ENCODE data around the gene XPO5.
"Not testable (repeated sequence)": the region's sequence is repeated elsewhere in the genome, so short reads cannot be mapped to it uniquely, and the experiment has no call there.

Gene XPO5

DNA sequence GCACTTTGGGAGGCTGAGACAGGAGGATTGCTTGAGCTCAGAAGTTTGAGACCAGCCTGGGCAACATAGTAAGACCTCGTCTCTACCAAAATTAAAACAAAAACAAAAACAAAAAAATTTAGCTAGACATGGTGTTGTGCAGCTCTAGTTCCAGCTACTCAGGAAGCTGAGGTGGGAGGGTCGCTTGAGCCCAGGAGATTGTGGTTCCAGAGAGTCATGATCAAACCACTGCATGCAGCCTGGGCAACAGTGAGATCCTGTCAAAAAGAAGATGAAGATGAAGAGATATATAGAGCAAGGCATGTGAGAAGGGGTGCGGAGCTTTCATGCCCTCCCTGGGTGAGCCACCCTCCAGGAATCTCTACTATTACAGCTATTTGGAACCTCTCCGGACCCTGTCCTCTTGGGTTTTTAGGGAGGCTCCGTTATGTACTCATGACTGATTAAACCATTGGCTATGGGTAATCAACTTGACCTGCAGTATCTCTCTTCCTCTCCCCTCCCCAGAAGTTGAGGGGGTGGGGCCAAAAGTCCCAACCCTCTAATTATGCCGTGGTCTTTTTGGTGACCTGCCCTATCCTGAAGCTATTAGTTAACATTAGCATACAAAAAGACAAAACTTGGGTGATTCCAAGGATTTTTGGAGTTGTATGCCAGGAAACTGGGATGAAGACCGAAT, 9.2 kb upstream of the XPO5 start:
- no peak for DNase-seq (ENCODE audit: low read depth in 3 of 3)

DNA sequence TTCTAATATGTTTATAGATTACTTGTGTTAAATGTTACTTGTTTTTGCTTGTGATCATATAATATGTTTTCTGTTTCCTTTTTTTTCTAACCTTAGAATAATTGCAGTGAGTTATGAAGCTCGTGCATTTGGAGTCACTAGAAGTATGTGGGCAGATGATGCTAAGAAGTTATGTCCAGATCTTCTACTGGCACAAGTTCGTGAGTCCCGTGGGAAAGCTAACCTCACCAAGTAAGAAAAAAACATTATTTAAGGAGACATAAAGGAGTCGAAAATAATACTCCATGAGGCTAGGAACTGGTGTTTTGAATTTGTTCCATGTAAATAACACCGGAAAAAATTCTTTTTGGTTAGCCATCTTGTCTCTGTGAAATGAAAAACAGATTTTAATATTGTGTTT, 7.1 kb upstream of the XPO5 start:
- DNase-seq (ENCODE audit: low read depth in 3 of 3) = no peak

DNA sequence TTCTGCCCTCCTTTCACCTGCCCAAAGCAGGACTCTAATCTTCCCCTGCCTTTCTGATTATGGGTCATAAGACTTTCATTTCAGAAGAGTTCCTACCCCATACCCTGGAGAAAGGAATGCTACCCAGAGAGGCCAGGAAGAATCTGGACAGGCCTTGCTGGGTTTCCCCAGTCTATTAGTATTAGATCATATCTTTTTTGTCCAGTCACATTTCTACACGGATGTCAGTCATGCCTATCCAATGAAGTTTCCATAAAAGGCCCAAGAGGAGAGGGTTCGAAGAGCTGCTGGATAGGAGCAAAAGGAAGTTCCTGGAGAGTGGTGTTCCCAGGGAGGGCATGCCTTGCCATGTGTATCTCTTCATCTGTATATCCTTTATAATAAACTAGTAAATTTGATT, 3.3 kb upstream of the XPO5 start:
- DNase-seq (ENCODE audit: low read depth in 3 of 3) = no peak

DNA sequence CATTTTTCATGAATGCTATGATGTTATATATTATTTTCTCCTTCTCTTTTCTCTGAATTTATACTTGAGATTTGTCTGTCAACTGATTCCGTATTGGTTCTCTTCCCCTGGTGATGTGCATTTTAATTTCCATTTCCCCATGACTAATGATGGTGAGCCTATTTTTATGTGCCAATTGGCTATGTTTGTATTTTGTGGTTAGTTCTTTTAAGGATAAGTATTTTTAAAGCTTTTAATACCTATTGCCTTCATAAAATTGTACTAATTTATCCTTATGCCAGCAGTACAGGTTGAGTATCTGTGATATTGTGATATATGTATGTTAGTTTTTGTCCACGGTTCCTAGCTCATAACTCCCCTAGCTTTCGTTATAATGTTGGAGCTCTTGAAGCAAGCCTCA, 2.9 kb upstream of the XPO5 start:
- DNase-seq (ENCODE audit: low read depth in 3 of 3) = no peak

DNA sequence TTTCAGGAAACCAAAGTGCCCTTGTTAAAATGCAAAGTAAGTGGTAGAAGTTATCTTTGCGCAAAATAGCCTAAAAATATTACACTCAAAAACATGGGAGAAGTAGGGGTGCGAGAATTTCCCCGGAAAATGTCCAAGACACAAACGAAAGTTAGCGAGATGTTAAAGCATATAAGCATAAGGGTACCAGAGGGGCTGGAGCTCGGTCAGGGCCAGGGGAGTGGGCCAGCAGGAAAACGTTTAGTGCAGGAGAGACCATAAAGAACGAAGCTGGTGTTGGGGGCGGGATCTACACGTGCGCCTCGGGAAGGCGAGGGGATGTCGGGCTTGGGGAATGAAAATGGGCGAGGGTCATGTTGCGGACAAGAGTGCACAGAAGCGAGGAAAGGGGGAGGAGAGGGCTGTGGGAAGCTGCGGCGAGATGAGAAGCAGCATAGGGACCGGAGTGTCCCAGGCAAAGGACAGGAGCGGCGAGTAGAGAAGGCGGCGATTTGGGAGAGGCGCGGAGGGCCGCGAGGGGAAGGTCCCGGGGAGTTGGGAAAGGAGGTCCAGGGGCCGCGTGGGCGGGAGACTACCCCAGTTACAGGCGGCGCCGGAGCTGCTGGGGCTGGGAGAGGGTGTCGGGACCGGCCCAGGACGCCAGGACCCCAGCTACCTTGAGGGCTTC, 600 bp downstream of the XPO5 start:
- DNase-seq (ENCODE audit: low read depth in 3 of 3) = no peak

DNA sequence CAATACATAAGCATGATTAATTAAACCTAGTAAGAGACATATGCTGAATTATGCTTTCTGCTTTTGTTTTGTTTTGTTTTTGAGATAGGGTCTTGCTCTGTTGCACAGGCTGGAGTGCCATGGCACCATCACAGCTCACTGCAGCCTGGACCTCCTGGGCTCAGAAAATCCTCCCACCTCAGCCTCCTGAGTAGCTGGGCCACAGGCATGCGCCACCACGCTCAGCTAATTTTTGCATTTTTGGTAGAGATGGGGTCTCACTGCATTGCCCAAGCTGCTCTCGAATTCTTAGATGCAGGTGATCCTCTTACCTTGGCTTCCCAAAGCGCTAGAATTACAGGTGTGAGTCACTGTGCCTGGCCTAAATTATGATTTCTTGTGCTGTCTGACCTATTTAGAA, 3.8 kb downstream of the XPO5 start:
- DNase-seq (ENCODE audit: low read depth in 3 of 3) = no peak

DNA sequence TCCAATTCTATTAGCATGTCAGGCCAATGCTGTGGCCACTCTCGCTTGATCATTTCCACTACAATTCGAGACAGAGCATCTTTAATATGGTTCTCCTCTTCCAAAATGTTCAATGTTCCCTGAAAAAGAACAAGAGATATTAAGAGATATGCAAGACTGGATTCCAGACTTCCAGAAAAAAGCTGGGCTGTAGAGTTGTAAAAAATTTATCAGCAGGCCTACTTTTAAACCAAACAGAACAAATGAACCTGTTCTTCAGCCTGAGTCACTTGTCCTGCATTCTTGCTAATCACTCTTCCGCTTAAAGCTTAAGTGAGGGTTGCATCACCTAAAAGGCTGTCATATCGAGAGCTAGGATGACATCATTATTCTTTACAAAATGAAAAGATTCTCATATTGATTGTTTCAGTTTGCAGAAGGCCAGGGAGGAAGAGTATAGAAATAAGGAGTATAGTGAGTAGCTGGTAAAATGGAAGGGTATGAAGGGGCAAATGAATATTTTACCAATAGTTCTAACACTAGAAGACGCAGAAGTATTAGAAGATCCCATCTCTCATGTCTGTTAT, 4.9 kb downstream of the XPO5 start:
- no peak for DNase-seq (ENCODE audit: low read depth in 3 of 3)

DNA sequence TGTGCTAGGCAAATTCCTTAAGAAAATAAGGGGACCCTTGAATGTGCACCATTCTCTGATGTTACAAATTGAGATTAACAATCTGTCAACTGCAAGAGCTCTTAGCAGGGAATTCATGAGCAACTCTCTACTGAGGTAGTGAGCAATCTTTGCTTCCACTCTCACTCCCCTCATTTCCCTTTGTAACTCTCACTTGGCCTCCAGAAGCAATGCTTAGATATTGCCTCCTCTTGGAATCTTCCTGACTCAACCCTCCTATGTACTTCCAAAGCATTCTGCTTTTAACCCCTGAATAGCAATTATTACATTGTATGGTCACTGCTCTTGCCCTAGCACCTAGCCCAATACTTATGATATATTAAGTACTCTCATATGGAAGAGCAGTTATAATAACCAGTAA, 16.5 kb downstream of the XPO5 start:
- no peak for DNase-seq (ENCODE audit: low read depth in 3 of 3)

DNA sequence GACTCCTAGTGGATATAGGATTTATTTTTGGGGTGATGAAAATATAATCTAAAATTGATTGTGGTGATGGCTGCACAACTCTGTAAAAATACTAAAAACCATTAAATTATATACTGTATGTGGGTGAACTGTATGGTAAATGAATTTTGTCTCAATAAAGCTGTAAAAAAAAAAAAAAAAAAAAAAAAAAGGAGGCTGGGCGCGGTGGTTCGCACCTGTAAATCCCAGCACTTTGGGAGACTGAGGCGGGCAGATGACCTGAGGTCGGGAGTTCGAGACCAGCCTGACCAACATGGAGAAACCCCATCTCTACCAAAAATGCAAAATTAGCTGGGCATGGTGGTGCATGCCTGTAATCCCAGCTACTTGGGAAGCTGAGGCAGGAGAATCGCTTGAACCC, 18.2 kb downstream of the XPO5 start:
- not testable (repeated sequence) for DNase-seq (ENCODE audit: low read depth in 3 of 3)

DNA sequence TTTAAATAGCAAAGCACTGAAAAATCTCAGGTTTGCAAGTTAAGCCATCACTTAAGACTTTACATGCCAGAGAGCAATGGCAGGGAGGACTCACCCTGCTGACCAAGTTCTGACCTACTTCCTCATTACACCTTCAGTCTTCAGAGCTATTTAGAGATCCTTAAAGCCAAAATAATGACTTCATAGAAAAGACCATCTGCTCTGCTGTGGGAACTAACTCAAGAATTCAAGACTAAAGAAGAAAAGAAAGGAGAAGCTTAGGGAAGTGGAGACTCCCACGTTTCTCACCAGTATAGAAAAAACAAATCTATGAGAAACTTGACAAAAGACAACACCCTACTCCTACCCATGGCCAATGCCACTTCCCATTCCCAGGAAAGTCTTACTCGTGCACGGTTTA, 28.6 kb downstream of the XPO5 start:
- DNase-seq (ENCODE audit: low read depth in 3 of 3) = no peak

DNA sequence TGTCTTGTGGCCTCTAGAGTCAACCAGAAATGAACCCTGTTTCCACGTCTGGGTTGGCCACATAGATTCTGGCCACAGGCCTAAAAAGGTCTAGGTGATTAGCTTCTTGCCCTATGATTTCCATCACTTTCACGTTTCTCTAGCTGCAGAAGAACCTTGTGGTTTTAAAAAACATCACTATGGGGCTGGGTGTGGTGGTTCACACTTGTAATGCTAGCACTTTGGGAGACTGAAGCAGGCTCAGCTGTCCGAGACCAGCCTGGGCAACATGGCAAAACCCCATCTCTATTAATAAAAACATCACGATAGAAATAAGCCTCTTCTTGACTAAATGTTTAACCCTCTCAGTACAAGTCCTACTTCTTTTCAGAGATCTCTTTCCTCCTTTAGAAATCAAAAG, 31.4 kb downstream of the XPO5 start:
- no peak for DNase-seq (ENCODE audit: low read depth in 3 of 3)

DNA sequence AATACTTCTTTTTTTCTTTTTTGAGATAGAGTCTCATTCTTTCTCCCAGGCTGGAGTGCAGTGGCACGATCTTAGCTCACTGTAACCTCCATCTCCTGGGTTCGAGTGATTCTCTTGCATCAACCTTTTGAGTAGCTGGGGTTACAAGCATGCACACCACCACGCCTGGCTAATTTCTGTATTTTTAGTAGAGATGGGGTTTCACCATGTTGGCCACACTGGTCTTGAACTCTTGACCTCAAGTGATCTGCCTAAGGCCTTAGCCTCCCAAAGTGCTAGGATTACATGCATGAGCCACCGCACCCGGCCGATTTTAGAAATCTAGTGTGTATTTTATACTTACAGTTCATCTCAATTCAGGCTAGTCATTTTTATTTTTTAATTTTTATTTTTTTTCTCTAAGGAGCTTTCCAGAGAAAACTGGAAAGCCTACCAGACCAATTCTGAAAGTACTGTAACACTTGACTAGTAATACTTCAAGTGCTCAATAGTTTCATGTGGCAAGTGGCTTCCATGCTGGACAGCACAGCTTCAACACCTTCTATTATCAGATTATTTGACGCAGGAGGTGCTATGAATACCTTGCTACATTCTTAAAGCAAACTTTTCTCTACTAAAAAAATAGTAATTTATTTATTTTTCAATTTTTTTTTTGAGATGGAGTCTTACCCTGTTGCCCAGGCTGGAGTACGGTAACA, 33.9 kb downstream of the XPO5 start:
- DNase-seq (ENCODE audit: low read depth in 3 of 3) = no peak

DNA sequence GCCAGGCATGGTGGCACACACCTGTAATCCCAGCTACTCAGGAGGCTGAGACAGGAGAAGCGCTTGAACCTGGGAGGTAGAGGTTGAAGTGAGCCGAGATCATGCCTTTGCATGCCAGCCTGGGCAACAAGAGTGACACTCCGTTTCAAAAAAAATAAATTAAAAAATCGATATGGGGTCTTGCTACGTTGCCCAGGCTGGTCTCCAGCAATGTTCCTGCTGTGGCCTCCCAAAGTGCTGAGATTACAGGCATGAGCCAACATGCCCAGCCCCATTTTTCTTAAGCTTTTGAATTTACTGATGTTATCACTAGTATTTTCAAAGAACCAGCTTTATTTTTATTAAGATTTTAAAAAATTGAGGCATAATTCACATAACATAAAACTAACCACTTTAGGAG, 35.3 kb downstream of the XPO5 start:
- DNase-seq (ENCODE audit: low read depth in 3 of 3) = no peak

DNA sequence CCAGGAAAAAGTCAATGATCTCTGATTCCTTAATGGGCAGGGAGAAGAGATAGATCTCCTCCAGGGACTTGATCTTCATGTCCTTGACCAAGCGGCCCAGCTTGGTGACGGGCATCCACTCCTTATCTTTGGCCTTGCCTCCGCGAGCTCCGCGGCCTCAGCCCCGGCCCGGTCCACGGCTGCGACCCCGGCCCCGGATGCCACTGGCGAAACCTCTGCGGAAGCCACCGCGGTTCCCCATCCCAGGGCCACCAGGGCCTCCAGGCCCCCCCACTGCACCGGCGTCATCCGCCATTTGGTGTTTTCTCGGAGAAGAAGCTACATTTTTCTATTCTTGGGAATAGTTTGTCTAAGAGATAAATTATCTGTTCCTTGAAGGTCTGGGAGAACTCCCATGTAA, 36.4 kb downstream of the XPO5 start:
- DNase-seq (ENCODE audit: low read depth in 3 of 3) = not testable (repeated sequence)

DNA sequence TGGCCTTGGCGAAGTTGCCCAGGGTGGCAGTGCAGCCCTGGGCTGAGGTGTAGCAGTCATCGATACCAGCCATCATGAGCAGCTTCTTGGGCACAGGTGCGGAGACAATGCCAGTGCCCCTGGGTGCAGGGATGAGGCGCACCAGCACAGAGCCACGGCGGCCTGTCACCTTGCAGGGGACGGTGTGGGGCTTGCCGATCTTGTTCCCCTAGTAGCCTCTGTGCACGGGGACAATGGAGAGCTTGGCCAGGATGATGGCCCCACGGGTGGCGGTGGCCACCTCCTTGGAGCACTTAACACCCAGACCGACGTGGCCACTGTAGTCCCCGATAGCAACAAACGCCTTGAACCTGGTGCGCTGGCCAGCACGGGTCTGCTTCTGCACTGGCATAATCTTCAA, 36.9 kb downstream of the XPO5 start:
- not testable (repeated sequence) for DNase-seq (ENCODE audit: low read depth in 3 of 3)

DNA sequence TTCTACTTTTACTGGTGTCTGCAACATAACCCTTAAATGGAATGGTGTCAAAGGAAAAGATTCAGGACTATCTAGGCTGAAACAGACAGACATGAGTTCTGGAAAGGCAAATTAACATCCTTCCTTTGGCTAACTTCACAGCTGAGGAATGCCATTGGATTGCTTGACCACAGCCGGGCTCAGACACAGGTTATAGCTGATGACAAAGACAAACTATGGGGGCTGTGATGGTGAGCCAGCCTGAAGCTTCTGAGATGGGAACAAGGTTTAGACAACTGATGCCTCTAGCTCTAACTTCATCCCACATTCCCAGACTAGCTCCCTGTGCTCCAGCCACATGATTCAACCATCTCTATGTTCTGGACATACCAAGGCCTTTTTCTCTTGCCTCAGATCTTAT, 43.6 kb downstream of the XPO5 start:
- DNase-seq (ENCODE audit: low read depth in 3 of 3) = no peak

DNA sequence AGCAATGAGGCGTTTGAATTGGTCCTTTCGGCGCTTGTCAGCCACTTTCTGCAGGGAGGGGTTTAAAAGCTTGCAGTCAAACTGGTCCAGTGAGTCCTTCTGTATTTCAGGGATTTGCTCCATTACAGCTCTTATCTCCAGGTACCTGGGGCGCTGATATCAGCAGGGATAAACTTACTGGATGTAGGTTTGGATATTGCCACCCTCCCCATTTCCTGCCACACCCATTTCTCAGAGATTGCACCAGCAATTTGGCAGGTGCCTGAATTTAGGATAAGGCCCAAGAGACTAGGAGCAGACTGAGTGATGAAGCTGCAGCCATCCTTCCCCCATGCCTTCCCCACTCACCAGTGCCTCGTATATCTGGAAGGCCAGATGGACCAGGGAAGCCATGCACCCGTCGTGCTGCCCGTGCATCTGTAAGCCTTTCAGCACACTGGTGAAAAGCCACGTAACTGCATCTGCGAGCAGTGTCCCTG, 51.3 kb downstream of the XPO5 start:
- no peak for DNase-seq (ENCODE audit: low read depth in 3 of 3)

DNA sequence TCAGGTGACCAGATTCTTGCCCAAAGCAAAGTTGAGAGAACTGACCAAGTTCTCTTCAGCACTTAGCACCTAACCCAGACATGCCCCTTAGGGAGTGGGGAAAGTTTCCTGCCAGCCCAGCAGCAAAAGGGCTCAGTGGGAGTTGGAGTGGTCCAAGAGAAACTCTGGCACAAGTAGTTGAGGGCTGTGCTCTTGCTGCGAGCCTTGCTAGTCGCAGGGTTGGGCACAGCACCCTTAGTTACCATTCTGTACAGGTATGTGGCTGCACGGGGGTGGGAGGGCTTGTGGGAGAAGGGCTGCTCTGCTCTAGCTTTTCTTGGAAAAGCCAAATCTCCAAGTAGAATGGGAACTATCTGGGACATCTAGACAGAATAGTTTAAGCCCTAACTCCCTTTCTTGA, 52.6 kb downstream of the XPO5 start:
- DNase-seq (ENCODE audit: low read depth in 3 of 3) = no peak

DNA sequence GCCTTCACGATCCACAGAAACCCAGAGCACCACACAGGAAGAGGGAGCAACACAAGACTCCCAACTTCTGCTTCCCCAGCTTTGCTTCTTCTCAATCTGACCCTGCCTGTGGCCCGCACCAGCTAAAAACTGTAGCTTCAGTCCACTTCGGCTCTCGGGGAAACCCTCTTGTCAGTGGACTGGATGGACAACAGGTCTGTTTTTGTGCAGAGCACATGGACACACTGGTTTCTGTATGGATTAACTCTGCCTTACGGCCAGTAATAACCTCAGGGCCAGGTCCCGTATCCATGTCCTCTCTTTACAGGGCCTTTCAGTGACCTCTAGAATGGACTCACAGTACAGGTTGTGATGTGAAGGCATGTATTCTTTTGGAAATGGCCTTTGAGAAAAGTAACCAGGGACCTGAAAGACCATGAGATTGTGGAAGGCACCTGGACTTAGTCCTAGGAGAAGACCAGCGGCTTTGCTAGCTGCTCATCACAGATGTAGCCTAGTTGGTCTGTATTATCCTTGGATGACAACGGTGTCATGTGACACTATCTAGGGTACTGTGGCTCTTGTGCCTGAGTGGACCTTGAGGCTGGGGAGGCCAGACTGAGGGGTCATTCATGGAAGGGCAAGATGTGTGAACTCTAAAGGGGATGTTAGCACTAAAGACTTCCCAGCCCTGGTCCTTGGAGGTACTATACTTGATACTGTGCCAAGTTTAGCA, 53.1 kb downstream of the XPO5 start:
- DNase-seq (ENCODE audit: low read depth in 3 of 3) = no peak

DNA sequence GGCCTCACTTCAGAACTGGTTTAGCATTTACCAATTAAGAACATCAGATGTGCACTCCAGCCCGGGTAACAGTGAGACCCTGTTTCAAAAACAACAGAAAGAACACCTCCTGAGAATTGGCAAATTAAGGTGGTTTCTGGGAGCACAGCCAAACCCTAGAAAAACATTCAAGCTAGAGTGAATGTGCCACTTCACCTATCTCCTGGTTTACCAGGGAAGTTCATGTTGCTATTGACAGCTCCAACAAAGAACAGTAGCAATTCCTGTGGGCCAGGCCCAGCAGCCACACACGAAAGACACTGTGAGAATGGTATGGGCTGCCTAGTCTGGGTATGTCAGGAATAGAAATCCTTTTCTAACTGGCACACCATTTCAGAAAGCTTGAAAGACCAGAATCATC, 54.0 kb downstream of the XPO5 start:
- DNase-seq (ENCODE audit: low read depth in 3 of 3) = no peak

DNA sequence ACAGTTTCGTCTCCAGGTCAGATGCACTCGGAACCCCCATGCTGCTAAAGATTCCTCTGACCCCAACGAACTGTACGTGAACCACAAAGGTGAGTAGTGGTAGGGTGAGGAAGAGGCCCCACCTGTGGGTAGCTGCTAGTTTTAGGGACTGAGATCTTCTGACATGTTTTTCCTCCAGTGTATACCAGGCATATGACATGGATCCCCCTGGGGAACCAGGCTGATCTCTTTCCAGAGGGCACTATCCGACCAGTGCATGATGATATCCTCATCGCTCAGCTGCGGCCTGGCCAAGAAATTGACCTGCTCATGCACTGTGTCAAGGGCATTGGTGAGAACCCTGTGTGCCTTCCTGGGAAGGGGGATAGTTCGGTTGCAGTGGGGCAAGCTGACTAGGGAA, 55.7 kb downstream of the XPO5 start:
- no peak for DNase-seq (ENCODE audit: low read depth in 3 of 3)

All from stimulated activated CD4-positive, alpha-beta T cell treated with anti-CD3 and anti-CD28 coated beads, TNF-alpha, amount 100 ng/mL, for 24 hours (primary cell).